Occipital lobe (tissue), 2 donors: ENCODE measurements around the gene VAMP1. TPM values are rescaled to one million over a fixed set of nuclear protein-coding genes. Genes with fewer than 3 reads are reported as not detected.
"Not testable (repeated sequence)": the region's sequence is repeated elsewhere in the genome, so short reads cannot be mapped to it uniquely, and the experiment has no call there.

Experiments
- DNase-seq: peaks from one replicate; lab custom pipeline; 2025; lab: John Stamatoyannopoulos, UW
- total RNA-seq: library from RNA; depleted of rRNA; stranded (reverse); fragments of >200 nt; gene quantifications from one replicate; pipeline ENCODE4 v1.2.3, GENCODE V29; 2014

VAMP1 gene
- total RNA-seq, 1 donor from 2014 or later, result 6.4 TPM

DNA sequence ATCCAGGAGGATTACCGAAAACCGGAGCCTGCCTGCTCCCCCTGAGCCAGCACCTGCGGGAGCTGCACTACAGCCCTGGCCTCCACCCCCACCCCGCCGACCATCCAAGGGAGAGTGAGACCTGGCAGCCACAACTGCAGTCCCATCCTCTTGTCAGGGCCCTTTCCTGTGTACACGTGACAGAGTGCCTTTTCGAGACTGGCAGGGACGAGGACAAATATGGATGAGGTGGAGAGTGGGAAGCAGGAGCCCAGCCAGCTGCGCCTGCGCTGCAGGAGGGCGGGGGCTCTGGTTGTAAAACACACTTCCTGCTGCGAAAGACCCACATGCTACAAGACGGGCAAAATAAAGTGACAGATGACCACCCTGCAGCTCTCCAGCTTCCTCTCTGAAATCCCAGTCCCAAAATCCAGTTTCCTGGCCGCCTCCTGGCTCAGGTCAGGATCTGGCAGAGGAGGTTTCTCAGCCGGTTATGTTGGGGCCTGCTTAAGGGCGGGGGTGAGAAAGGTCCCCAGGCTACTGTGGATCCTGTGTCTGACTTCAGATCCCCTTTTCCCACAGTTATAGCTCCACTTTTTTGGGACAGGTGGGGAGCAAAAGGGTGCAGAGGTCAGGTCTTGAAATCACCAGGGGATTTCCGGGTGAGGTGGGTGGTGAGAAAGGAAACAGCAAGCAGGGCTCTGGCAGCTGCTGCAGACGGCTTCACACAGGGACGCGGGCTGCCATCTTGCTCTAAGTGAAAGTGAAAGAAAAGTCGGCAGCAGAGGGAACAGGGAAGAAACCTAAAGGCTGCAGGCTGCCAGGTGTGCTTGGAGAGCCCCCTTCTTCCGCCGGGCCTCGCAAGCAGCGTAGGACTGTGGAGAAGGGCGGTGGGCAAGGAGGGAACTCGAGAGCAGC, 18.9 kb downstream of the VAMP1 start, which contains the start of gene TAPBPL:
Gene TAPBPL (plus strand): TSS at position 695 of the 897 bp plus-strand sequence. CDS start 207 bp downstream, outside the sequence.
- DNase-seq, result peak; percentile 93

- DNase-seq, result no peak
Measured at GRCh38 chr12:6450869-6451347, 19.6 kb downstream of the VAMP1 start.

DNA sequence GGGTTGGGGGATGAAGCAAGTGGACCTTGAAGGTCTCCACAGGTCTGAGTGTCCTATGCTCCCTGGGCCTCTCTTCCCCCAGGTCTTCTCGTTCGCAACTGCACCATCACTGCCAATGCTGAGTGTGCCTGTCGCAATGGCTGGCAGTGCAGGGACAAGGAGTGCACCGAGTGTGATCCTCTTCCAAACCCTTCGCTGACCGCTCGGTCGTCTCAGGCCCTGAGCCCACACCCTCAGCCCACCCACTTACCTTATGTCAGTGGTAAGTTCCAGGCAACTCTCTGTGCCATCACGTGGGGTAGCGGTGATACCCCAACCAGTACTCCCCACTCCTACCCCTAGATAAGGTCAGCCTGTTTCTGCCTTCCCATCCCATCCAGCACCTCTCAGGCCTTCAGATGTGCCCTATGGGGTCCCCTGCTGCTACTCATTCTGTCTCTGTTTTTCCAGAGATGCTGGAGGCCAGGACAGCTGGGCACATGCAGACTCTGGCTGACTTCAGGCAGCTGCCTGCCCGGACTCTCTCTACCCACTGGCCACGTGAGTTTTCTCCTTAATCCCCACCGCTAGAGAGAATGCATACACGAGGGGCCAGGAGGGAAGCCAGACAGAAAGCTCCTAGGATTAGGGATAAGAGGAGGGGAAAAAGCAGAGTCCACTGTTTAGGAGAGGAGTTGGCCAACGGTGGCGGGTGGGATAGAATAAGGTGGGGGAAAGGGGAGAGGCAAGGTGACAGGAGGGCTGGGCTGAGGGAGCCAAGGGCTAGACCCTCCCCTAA, 20.2 kb downstream of the VAMP1 start:
- no peak for DNase-seq

DNA sequence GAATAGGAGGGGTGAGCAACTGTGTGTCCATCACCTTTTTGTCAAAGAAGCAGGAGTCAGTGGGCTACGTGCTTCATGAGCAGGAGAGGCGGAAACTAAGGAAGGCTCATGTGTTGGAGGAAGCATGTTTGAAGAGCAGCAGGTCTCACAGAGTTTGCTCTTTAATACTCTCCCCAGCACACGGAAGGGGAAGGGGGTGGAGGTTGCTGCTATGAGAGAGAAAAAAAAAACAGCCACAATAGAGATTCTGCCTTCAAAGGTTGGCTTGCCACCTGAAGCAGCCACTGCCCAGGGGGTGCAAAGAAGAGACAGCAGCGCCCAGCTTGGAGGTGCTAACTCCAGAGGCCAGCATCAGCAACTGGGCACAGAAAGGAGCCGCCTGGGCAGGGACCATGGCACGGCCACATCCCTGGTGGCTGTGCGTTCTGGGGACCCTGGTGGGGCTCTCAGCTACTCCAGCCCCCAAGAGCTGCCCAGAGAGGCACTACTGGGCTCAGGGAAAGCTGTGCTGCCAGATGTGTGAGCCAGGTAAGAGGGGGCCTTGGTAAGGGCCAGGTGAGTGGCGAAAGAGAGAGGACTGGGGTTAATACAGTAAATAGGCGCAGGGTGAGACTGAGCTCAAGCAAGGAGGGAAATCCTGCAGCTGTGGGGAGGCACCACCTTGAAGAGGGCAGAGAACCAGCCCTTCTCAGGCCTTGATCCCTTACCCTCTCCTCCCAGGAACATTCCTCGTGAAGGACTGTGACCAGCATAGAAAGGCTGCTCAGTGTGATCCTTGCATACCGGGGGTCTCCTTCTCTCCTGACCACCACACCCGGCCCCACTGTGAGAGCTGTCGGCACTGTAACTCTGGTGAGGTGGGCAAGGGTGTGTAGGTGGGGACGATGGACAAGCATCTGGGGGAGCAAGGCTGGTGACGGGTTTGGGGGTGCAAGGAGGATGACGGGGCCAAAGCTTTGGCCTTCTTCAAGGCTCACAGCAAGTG, 25.5 kb downstream of the VAMP1 start, which contains the start of gene CD27:
Gene CD27 (plus strand): TSS at position 252 of the 985 bp plus-strand sequence. CDS start 141 bp downstream, at position 393.
- DNase-seq, result no peak

GRCh38 chr12:6444031-6444430, 26.4 kb downstream of the VAMP1 start:
- DNase-seq, result no peak

GRCh38 chr12:6443361-6443983, 27.0 kb downstream of the VAMP1 start:
- DNase-seq, result no peak

DNA sequence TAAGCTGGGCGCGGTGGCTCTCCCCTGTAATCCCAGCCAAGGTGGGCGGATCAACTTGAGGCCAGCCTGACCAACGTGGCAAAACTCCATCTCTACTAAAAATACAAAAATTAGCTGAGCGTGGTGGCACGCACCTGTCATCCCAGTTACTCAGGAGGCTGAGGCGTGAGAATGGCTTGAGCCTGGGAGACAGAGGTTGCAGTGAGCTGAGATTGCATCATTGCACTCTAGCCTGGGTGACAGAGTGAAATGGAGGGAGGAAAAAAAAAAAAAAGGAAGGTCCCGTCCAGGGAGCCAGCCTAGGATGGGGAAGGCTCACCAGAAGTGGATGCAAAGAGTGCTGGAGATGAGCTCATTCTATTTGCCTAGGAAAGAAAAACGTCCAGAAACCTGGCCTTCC, 27.6 kb downstream of the VAMP1 start:
- no peak for DNase-seq

DNA sequence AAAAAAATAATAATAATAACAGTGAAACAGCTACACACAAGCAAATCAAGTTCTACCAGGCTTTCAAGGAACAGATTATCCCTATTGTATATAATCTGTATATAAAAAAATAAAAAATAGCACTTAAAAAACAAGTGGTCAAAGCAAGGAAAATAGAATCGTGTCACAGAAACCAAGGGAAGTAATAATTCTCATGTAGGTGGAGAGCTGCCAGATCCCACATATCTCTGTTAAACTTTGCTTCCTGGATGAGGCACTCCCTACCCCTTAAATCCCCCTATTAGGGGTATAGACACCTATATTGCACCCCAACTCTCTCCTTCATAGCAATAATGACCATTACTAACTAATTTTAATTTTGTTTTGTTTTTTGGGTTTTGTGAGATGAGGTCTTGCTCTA, 30.1 kb downstream of the VAMP1 start:
- DNase-seq, result no peak

DNA sequence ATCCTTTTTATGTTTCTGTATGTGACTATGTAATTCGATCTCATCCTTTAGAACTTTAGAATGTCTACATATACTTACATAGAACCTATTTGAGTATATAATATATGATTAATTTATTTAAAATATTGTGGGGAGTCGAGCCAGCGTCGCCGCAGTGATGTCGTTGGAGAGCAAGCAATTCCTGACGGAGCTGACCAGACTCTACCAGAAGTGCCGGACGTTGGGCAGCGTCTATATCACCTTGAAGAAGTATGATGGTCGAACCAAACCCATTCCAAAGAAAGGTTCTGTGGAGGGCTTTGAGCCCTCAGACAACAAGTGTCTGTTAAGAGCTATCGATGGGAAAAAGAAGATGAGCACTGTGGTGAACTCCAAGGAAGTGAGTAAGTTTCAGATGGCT, 32.1 kb downstream of the VAMP1 start:
- DNase-seq, result no peak

- DNase-seq, result no peak
Measured at GRCh38 chr12:6437586-6437985, 32.9 kb downstream of the VAMP1 start.

- DNase-seq, result no peak
Measured at GRCh38 chr12:6435961-6436715, 34.3 kb downstream of the VAMP1 start.

DNA sequence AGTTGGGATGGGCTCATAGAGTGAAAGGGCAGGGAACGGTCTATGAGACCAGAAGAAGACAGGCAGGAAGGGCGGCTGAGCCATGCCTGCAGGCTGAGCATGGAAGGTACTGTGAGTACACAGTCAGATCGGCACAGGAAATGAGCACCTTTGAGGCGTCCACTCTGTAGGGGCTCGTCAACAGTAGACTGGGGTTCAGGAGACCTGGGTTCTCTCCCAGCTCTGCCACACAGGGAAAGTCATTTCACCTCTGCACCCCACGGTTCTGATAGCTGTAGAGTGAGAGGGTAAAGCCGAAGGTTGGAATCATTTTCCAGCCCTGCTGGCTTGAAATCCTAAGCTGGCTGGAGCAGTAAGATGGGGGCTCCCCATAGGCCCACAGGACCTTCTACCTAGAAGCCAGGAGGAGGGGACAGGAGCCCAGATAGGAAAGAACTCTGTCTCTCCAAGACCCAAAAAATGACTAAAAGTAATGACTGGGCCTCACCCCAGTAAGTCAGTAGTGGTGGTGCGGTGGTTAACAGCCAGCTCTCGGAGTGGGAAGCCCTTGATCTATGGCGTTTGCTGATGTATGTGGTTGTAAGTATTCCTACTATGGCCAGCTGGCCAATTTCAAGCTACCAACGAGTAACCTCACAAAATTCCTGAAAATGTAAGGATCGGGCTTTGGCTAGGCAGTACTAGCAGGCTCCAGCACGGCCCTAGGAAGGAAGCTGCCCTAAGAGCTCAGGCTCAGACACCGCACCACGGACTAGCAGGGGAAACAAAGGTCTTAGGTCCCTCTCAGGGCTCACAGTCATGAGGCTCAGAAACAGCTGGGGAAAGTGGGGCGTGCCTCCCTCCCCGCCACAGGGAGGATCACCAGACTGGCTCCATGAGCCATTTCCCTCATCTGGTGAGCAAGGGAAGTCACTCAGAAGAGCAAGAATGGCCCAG, 36.0 kb downstream of the VAMP1 start:
- DNase-seq, result no peak

DNA sequence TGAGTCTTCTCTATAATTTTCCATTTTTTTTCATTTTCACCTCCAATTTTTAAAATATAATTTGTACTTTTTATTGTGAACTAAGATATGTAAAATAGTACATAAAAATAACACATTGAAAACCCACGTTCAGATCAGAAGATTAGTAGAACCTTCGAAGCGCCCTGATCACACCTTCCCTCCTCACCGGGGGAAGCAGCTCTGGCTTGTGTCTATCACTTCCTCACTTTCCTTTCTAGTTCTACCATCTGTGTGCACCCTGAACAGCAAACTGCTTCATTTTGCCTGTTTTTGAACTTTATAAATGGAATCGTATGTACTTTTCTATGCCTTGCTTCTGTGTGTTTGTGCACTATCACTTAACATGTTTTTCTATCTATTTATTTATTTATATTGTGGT, 37.5 kb downstream of the VAMP1 start:
- no peak for DNase-seq

GRCh38 chr12:6430124-6430989, 40.1 kb downstream of the VAMP1 start:
- peak; percentile 50 for DNase-seq

DNA sequence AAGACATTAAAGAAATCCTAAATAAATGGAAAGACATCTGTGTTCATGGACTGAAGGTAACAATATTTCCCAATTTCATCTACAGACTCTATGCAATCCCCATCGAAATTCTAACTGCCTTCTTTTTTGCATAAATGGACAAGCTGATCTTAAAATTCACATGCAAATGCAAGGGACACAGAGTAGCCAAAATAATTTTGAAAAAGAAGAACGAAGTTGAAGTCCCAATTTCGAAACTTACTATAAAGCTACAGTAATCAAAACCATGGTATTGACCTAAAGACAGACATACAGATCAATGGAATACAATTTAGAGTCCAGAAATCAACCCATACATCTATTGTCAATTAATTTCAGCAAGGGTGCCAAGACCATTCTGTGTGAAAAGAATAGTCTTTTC, 42.2 kb downstream of the VAMP1 start:
- DNase-seq, result no peak

GRCh38 chr12:6427796-6428195, 42.7 kb downstream of the VAMP1 start:
- DNase-seq, result not testable (repeated sequence)

GRCh38 chr12:6426882-6427671, 43.4 kb downstream of the VAMP1 start:
- no peak for DNase-seq
